ENCODE measurements around the gene MCAM. TPM values are rescaled to one million over a fixed set of nuclear protein-coding genes. Genes with fewer than 3 reads are reported as not detected.

Gene MCAM
- polyA plus RNA-seq, 3 donors, result not detected

GRCh38 chr11:119284344-119285157 lies 32.4 kb downstream of the MCAM start:
- peaks cover 71 to 89% of the 10 kb centered on the region in 2 donors for H3K36me3 ChIP-seq (replicated peaks in 1 of 2; ENCODE audit: control insufficient read depth in 1 of 2, insufficient read depth in 2 of 2, low read length in 2 of 2)
- intact Hi-C loops (cut with micrococcal nuclease), result no loop called here

GRCh38 chr11:119282495-119282894 lies 34.4 kb downstream of the MCAM start:
- Histone ChIP-seq H4K20me1 (ENCODE audit: insufficient read depth, low read length) (peaks cover 95% of the 10 kb centered on the region), H3K79me2 (ENCODE audit: insufficient read depth, low read length) (peaks cover 45% of the 10 kb centered on the region), H3K4me2 (replicated peaks; ENCODE audit: extremely low read depth, low read length, poor library complexity, severe bottlenecking) (no peak overlapping the region), H3K9ac (ENCODE audit: insufficient read depth, low read length, poor library complexity, severe bottlenecking) (no peak overlapping the region), H3K4me1 (ENCODE audit: control insufficient read depth in 1 of 2, insufficient read depth in 2 of 2, low read length in 2 of 2) (no peaks in the 10 kb centered on the region), H3K27ac (ENCODE audit: low read depth in 1 of 2, low read length in 2 of 2) (no peak overlapping the region), H2AFZ (ENCODE audit: insufficient read depth, low read depth, low read length, poor library complexity, severe bottlenecking) (no peak overlapping the region), H3K27me3 (ENCODE audit: control insufficient read depth in 2 of 2, insufficient read depth in 2 of 2, low read length in 2 of 2) (no peaks in the 10 kb centered on the region), H3K4me3 (replicated peaks in 1 of 3; ENCODE audit: low read depth in 2 of 3, low read length in 3 of 3) (no peak overlapping the region), H3K9me3 (replicated peaks in 1 of 2; ENCODE audit: control insufficient read depth in 1 of 2, insufficient read depth in 1 of 2, low read length in 2 of 2) (no peaks in the 10 kb centered on the region), H3K36me3 (replicated peaks in 1 of 2; ENCODE audit: control insufficient read depth in 1 of 2, insufficient read depth in 2 of 2, low read length in 2 of 2) (peaks cover 72 to 89% of the 10 kb centered on the region in 2 donors)
- Mint-ChIP-seq H3K27ac (peak overlapping the region in 1 of 7 donors; percentile 20), H3K36me3 (peaks cover 74 to 88% of the 10 kb centered on the region in 2 donors), H3K9me3 (no peaks in the 10 kb centered on the region), H3K27me3 (ENCODE audit: low read depth in 3 of 3) (no peaks in the 10 kb centered on the region), H3K4me3 (no peak overlapping the region), H3K4me1 (no peaks in the 10 kb centered on the region)
- TF ChIP-seq CTCF (IDR thresholded peaks at IDR 0.05), result no peak
- WGBS (ENCODE audit: insufficient coverage), result 51% methylated on average over 7 of the region's 7 CpGs
- intact Hi-C loops (cut with micrococcal nuclease), result no loop called here
- no peak for DNase-seq

More at GRCh38 chr11:119284344-119285157, 32.4 kb downstream of the MCAM start:
- Histone ChIP-seq H3K27me3 (ENCODE audit: control insufficient read depth in 2 of 2, insufficient read depth in 2 of 2, low read length in 2 of 2) (no peaks in the 10 kb centered on the region), H3K27ac (ENCODE audit: low read depth in 1 of 2, low read length in 2 of 2) (peak overlapping the region in 1 of 2 donors; percentile 11), H3K4me3 (replicated peaks in 1 of 3; ENCODE audit: low read depth in 2 of 3, low read length in 3 of 3) (no peak overlapping the region), H4K20me1 (ENCODE audit: insufficient read depth, low read length) (peaks cover 96% of the 10 kb centered on the region), H3K4me1 (ENCODE audit: control insufficient read depth in 1 of 2, insufficient read depth in 2 of 2, low read length in 2 of 2) (no peaks in the 10 kb centered on the region), H3K9ac (ENCODE audit: insufficient read depth, low read length, poor library complexity, severe bottlenecking) (no peak overlapping the region), H3K4me2 (replicated peaks; ENCODE audit: extremely low read depth, low read length, poor library complexity, severe bottlenecking) (no peak overlapping the region), H3K9me3 (replicated peaks in 1 of 2; ENCODE audit: control insufficient read depth in 1 of 2, insufficient read depth in 1 of 2, low read length in 2 of 2) (no peaks in the 10 kb centered on the region), H2AFZ (ENCODE audit: insufficient read depth, low read depth, low read length, poor library complexity, severe bottlenecking) (no peak overlapping the region), H3K79me2 (ENCODE audit: insufficient read depth, low read length) (peaks cover 47% of the 10 kb centered on the region)
- H3K4me3 Mint-ChIP-seq, result no peak overlapping the region
- peaks cover 76 to 88% of the 10 kb centered on the region in 2 donors for H3K36me3 Mint-ChIP-seq
- no peaks in the 10 kb centered on the region for H3K4me1 Mint-ChIP-seq
- 100% methylated on average over 3 of the region's 9 CpGs for WGBS (ENCODE audit: insufficient coverage)
- no peaks in the 10 kb centered on the region for H3K27me3 Mint-ChIP-seq (ENCODE audit: low read depth in 3 of 3)
- TF ChIP-seq CTCF (IDR thresholded peaks at IDR 0.05), result peak; percentile 38
- no peak for DNase-seq
- H3K9me3 Mint-ChIP-seq, result peaks cover 0 to 2% (median 0%) of the 10 kb centered on the region in 7 donors
- H3K27ac Mint-ChIP-seq, result peak overlapping the region in 3 of 7 donors; percentile 8 to 72 (median 33)

Measured in CD14-positive monocyte (primary cell).